ENCODE measurements around the gene ZBTB16. TPM values are rescaled to one million over a fixed set of nuclear protein-coding genes. Genes with fewer than 3 reads are reported as not detected.

Gene ZBTB16
- total RNA-seq, 1 donor = 91.6 TPM

DNA sequence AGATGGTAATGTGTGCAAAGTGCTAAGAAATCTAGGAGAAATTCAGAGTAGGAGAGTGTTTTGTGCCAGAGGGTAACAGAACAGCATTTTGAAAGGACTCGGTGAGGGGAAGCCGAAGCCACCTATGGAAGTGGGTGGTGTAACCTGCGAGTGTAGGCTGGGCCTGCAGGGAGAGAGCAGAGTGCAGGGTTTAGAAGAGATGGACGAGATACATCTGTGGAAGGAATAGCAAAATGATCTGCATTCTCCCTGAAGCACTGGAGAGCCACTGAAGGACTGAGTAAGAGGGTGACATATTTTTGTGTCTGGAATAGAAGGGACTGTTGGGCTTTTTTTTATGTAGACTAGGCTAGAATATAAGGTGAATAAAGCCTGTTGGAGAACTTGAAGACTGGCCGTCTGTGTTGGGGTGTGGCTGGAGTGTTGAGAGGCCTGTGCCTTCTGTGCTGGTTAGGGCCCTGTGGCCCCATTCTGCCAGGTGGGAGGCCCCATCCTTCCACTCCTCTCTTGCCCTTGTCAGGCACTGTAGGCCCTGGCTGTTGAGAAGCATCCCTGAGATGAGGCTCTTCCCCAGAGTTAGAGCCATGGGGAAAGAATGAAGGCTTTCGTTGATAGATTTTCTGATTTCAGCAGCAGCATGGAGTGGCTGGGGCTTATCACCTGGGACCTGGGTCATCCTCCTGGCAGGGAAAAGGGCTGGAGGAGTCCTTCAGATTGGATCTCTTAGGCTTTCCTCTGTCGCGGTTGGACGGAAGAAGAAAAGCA, 102.2 kb downstream of the ZBTB16 start:
- DNase-seq (ENCODE audit: low read depth in 2 of 3, low spot score in 2 of 3) = no peak

DNA sequence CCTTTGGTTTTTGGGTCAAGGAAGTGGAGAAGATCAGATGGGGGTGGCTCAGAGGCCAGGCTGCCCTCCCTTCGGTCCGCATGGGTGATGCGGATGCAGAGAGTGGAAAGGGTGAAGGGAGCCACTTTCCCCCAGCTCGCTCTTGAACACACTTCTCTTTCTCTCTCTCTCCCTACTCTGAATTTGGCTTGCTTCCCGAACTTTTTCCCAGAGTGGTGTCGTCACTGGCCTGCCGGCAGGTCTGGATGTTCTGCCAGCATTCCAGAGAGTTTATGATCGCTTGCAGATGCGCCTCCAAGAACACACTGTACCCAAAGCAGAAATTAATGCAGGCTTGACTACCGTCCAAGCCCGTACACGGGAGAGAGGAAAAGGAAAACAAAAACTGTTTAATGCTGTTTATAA, 103.2 kb downstream of the ZBTB16 start:
- DNase-seq (ENCODE audit: low read depth in 2 of 3, low spot score in 2 of 3) = no peak

DNA sequence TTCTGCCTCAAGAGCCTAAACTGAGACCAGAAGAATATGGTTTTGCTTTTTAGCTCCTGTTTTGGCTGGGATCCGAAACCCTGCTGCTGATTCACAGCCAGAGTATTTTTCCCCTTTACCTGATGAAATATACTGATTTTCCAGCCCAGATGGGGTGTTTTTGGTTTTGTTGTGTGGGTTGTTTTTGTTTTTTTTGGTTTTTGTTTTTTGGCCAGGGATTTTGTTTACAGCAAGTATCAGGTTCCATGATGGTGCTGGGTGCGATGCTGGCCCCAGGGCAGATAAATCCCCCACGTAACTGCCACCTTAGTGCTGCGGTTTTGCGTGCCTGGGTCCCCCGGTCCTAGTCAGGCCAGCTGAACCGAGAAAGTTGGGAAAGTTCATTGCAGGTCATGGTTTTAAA, 103.7 kb downstream of the ZBTB16 start:
- no peak for DNase-seq (ENCODE audit: low read depth in 2 of 3, low spot score in 2 of 3)

DNA sequence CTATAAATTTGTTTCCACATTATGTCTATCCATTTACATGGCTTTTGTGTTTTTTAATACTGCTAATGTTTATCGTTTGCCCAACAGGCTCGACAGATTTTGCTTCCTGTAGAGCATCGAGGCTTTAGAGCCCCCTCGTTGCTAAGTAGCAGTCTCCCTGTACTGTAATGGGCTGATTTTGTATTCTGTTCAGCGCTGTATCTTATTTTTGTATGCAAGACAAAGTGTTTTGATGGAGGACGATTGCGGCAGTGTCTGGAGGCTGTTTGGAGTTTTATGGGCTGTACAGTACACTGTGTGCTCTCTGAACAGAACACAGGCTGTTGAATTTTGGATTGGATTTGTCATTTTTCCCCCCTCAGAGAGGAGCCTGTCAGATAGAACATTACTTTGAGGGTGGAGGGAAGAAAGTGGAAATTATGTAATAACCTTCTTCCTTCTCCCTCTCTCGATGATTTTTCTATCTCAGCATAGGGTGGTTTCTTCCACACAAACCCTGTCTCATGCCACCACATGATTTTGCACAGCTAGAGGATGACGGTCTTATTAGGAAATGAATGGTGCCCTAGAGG, 104.4 kb downstream of the ZBTB16 start:
- DNase-seq (ENCODE audit: low read depth in 2 of 3, low spot score in 2 of 3) = no peak

DNA sequence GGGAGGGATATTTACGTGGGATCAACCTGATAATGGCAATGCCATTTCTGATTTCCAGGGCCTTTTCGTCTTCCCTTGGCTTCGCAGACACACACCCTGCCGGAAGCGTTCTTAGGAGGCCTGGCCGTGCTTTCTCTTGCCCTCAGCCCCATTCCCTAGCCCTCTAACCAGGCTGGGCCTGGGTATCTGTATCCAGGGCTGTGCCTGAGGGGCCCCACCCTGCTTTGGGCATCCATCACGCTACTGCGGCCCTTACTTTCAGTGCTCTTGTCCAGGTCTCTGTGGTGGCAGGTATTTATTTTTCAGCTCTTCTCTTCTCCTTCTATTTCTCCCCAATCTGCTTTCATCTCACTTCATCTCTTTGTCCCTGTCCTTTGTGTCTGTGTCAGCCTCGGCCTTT, 105.0 kb downstream of the ZBTB16 start:
- no peak for DNase-seq (ENCODE audit: low read depth in 2 of 3, low spot score in 2 of 3)

DNA sequence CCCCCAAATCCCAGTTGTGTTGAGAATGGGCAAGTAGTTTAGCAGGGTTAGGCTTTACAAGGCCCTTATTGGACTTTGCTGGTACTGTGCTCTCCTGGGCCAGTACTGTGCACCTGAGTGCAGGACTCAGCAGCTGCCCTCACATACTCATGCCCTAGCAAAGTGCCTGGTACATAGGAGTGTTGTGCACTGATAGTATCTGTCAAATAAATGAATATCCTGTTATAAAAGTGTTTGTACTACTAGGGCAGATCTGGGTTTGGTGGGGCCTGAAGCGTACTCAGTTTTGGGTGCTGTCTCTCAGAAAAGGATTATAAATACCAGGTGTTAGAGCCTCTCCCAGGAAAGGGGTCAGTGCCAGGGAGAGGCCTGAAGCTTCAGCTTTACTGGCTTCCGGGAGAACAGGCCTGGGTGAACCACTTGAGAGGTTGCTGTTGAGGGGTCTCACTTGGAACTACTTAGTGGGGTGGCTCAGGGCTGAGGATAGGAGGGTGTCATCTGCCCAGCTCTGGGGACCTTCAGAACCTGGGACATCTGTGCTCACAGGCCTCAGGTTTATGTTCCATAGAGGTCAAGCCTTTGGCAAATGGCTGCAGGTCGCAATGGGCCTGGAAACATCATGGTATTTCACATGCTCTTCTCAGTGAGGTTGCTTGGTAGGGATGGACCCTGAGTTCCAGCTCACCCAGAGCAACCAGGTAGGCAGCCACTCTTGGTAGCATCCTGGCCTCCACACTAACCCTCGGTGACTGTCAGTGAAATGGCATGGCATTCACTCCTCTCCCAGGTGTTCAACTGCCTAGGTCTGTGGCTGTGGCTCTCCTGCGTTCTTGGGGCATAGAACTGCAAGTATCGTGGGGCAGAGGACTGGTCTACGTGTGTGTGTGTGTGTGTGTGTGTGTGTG, 106.1 kb downstream of the ZBTB16 start:
- no peak for DNase-seq (ENCODE audit: low read depth in 2 of 3, low spot score in 2 of 3)

DNA sequence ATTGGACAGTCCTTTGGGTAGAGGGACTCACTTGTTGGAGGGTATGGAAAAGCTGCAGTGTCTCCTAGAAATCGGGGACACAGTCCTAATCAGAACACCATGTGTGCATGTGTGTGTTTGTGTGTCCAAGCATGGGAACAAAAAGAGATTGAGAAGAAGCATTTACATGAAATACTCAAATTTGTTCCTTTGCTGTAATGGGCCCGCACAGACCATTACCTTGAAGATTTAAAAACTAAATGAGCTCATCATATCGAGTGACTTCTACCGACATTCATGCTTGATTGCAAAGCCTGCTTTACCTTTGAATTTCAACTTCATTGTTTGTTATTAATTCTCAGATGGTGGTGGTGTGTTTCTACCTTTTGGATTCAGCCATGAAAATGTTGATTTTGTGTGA, 106.9 kb downstream of the ZBTB16 start:
- no peak for DNase-seq (ENCODE audit: low read depth in 2 of 3, low spot score in 2 of 3)

DNA sequence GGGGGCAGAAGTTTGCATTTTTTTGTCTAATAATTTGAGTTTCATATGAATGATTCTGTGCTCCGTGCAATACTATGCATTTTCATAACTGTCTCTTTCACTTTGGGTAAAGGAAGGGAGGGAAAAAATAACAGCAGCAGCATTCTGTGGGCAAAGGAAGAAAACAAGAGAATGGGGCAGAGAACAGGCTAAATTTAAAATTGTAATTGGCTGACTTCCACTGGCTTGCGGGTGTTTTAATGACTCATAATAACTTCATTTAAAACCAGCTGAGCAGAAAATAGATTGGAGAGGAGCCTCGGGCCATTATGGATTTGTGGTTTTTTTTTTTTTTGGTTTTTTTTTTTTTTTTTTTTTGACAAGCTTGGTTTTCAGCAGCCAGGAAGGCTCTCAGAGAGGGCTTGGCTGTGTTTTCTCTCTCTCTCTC, 107.4 kb downstream of the ZBTB16 start:
- DNase-seq (ENCODE audit: low read depth in 2 of 3, low spot score in 2 of 3) = peak in 2 of 3 donors; percentile 71 to 84

DNA sequence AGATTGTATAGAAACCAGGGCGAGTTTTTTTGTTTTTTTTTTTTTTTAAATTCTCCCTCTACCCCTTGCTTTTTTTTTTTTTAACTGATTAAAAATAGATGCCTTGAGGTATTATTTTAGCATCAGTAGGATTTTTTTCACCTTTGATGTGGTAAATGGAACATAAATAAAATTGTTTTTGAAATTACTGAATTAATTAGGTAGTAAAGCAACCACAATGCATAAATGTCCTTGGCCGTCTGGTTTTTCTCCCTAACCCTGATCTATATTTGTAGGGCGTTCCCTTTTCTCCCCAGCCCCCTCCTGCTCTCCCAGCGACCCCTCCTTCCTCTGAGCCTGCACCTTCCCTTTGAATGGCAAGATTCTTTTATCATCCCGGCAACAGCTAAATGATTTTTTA, 107.8 kb downstream of the ZBTB16 start:
- no peak for DNase-seq (ENCODE audit: low read depth in 2 of 3, low spot score in 2 of 3)

DNA sequence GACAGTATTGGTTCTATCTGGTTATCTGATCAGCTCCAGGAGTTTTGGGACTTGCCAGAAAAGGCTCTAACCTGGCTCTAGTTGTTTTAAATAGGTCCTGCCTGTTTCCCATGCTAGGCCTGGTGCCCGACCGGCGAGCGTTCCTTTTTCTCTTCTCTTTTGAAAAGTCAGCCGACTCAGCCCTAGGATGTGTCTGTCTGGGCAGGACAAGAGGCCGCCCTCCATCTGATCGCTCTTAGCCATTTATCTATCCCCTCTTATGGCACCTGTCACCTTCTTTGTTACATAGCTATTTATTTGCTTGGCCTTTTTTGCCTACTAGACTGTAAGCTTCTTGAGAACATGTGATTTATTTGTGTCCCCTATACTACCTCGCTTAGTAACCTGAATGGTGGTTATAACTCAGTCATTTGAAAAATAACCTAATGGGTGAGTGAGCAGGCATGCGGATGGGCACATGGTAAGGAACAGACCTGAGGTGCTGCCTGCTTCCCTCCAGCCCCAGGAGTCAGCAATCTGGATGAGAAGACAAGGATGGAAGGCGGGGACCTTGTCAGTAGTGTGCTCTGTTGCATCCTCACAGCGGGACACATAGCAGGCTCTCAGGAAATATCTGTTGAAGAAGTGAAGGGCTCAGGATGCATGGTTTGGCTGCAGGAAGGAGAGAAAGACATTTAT, 108.4 kb downstream of the ZBTB16 start:
- DNase-seq (ENCODE audit: low read depth in 2 of 3, low spot score in 2 of 3) = no peak

DNA sequence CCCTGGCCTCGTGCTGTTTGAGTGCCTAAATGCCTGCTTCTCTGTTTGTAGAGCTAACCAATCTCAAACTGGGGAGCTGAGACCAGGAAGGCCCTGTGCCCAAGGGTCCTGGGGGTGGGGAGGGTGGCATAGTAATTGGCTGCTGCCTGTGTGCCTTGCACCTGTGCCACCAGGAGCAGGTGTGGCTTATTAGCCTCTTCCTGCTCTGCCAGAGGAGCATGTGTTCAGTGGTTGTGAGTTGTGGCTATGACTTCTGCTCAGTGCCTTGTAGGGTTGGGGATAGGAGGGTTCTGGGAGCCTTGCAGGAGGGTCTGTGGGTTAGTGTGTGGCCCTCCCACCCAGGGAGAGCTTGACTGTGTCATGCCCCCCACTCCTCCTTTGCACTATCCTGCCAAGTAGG, 109.2 kb downstream of the ZBTB16 start:
- no peak for DNase-seq (ENCODE audit: low read depth in 2 of 3, low spot score in 2 of 3)

DNA sequence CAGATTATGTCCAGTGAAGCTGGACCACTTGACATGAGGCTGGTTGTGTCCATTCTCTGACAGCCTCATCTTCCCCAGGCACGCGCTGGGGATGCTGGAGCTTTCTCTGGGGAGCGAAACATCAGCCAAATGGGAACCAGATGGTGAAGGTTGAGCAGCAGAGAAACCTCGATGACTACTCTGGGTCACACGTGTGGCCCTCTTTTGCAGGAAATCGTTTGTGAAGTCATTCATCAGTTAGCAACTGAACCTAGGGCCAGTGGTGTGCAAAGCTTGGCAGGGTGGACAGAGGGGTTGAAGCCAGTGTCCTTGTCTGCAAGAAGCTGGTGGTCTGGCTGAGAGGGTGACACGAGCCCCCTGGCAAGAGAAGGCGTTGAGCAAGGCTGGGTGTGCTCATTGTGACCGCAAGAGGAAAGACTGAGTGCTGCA, 109.8 kb downstream of the ZBTB16 start:
- DNase-seq (ENCODE audit: low read depth in 2 of 3, low spot score in 2 of 3) = no peak

DNA sequence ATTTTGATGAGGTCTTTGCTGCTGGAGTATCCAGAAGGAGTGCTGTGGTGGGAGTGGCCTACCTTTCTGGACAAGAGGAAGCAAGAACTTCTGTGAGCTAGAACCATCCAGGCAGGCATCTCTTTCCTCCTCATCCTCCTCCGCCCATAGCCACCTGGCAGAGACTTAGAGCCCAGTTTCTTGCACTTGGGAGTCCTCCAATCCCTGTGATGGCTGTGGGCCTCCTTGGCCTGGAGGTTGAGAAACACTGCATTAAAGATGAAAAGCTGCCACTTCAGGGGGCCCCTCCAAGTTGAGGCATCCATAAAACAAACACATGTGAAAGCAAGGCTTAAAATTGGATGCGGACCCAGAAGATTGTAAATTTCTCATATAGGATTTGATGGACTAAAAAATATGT, 110.3 kb downstream of the ZBTB16 start:
- DNase-seq (ENCODE audit: low read depth in 2 of 3, low spot score in 2 of 3) = no peak

DNA sequence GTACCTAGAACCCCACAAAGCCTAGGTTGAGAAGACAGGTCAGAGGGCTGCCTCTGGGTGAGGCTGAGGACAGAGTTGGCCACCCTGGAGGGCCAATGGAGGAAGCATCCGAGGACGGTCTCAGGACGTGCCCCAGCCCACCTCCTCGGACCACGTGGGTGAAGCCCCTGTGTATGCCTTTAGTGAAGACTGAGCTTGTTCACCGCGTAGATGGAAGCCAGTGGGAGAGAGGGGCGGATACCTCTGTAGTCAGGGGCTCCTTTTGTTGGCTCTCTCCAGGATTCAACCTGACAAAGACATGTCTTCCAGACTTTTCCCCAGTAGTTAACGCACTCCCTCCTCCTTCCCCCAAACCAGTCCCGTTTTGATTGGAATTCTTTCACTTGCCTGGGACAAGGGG, 110.7 kb downstream of the ZBTB16 start:
- DNase-seq (ENCODE audit: low read depth in 2 of 3, low spot score in 2 of 3) = no peak

DNA sequence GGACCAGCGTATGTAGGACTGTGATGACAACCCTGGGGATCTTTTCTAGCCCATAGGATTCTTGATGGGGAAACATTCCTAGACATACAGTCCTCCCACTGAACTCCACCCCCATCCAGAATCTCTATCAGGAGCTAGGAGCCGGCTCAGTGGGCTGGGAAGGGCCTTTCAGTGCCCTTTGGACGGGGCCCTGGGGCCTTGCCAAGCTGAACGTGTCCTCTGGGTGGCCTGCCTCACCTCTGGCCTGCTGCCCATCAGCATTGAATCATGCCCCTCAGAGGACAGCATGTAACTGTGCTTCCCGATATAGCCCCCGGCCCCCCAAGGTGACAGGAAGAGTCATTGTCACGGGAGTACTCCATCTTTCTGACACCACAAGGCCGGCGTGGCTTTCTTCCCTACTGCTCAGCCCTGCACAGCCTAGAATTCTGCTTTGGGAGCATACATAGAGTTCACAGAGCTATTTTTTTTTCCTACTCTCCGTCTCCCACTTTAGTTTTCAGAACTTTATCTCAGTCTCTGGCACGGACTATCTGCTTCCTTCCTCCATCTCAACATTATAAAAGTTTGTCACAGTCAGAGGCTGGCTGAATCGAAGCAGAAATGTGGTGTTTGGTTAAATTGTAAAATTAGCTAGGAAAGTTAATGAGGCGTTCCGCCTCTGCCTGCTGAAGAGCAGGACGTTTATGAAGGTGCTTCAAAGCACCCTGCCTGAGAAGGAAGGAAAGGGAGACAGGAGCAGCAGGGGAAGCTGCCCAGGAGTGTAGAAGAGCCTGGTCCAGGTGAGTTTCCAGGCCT, 111.9 kb downstream of the ZBTB16 start:
- no peak for DNase-seq (ENCODE audit: low read depth in 2 of 3, low spot score in 2 of 3)

DNA sequence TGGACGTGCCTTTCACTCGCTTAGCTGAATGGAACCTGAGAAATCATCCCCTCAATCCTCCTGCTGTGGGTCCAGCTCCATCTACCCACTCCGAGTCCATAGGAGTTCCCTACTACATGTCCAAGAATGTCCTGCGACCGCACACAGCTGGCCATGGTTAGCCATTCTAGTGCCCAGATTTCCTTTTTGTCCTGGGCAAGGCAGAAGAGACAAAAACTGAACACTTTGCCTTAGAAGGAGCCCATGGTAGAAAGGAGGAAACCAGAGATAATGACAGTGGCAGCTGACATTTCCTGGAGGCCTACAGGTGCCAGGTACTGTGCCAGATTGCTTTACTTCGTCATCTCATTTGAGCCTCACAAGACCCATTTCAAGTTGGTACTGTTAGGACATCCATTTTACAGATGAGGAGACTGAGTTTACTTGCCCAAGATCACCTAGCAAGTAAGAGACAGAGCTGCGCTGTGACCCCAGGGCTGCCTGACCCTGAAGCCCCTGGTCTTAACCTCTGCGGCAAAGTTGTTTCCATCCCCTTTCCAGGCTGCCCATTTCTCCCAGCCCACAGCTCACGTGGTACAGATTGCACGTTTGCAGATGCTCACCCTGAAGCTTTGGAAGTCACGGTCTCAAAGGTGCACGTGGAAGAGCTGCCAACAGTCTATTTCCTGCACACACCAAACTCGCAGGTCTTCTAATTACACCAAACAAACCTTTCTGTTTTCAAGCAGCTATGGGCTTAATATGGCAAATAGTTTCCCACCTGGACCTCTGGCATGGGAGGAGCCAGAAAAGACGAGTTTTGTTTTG, 112.7 kb downstream of the ZBTB16 start:
- no peak for DNase-seq (ENCODE audit: low read depth in 2 of 3, low spot score in 2 of 3)

DNA sequence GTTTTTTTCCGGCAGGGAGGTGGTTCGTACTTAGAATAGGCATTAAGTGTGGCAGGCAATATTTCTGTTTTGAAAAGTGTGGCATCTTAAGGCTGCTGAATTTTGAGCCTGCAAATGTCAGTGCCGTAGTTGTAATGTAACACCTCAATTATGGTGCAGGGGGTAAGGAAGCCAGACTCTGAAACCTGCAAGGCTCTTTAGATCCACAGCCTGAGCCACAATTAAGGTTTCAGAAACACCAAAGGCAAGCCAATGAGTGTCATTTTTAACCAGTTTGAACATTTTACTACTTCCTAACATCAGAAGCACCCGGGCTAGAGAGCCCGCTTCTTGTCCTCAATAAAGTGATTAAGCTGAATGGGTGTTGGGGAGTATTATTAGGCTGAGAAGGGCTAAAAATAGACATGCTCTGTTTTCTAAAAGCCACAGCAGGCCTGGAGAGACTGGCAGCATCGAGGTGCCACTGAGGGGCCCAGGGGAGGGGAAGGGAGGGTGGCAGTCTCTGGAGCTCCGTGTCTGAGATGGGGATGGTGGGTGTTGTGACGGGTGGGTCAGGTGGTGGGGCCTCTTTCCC, 113.4 kb downstream of the ZBTB16 start:
- DNase-seq (ENCODE audit: low read depth in 2 of 3, low spot score in 2 of 3) = no peak

DNA sequence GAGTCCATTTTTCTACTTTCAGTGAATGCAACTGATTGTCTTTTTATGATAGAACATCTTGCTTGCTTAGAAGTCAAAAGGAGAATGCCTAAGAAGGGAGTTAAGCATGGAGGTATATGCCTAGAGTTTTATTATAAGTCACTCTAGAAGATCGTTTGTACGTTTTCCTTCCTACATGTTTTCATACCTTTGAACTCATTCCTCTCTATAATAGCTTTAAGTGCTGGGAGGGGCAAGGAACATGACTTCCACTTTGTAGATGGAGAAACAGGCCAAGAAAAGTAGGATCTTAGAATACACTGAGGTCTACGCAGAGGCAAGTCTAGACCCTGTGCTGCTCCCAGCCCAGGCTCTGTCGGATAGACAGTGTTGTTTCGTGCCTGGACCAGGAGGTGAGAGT, 114.3 kb downstream of the ZBTB16 start:
- DNase-seq (ENCODE audit: low read depth in 2 of 3, low spot score in 2 of 3) = no peak

Data from hematopoietic multipotent progenitor cell (in vitro differentiated cells).